ENCODE data around the gene TMEM184A.

The TMEM184A gene

GRCh38 chr7:1496531-1497292 is 59.3 kb downstream of the TMEM184A start:
- H2BK12ac ChIP-seq (ENCODE audit: low read length) = no peak overlapping the region
- no peak overlapping the region for H3K4ac ChIP-seq (ENCODE audit: low read depth, low read length)
- H3K14ac ChIP-seq (ENCODE audit: low read length) = no peak overlapping the region
- no peak overlapping the region for H3K9ac ChIP-seq (ENCODE audit: low read length)
- no peak overlapping the region for H3K23ac ChIP-seq (ENCODE audit: low read length)
- H3K79me2 ChIP-seq (ENCODE audit: control insufficient read depth, insufficient read depth, low read length, poor library complexity) = no peaks in the 10 kb centered on the region
- no peak for DNase-seq
- no peak overlapping the region for H2AFZ ChIP-seq (ENCODE audit: insufficient read depth, low read length, poor library complexity)
- no peak overlapping the region for H3K27ac ChIP-seq (ENCODE audit: low read depth, low read length)
- H3K18ac ChIP-seq (ENCODE audit: low read length) = no peak overlapping the region
- H4K91ac ChIP-seq (ENCODE audit: low read depth, low read length) = no peak overlapping the region
- no peak overlapping the region for H2AK5ac ChIP-seq (ENCODE audit: low read length)
- H3K4me2 ChIP-seq (ENCODE audit: low read length) = no peak overlapping the region
- no peaks in the 10 kb centered on the region for H3K9me3 ChIP-seq (ENCODE audit: insufficient read depth, low read depth, low read length)
- WGBS (ENCODE audit: extremely low coverage, insufficient coverage, insufficient read length) = no CpG with 5 or more reads among the region's 33 CpGs
- H4K12ac ChIP-seq (ENCODE audit: low read depth, low read length) = no peak overlapping the region
- H3K36me3 ChIP-seq (ENCODE audit: control insufficient read depth in 1 of 2, insufficient read depth in 2 of 2, low read length in 2 of 2) = peaks cover 86 to 91% of the 10 kb centered on the region in 2 experiments
- H3K4me3 ChIP-seq (ENCODE audit: low read depth, low read length) = no peak overlapping the region
- no peaks in the 10 kb centered on the region for H3K4me1 ChIP-seq (ENCODE audit: control insufficient read depth in 1 of 2, insufficient read depth in 2 of 2, low read length in 2 of 2)
- no peaks in the 10 kb centered on the region for H3K27me3 ChIP-seq (ENCODE audit: insufficient read depth, low read length)
- H4K8ac ChIP-seq (ENCODE audit: low read depth, low read length) = no peak overlapping the region
- H2BK120ac ChIP-seq (ENCODE audit: insufficient read depth, low read length, poor library complexity) = no peak overlapping the region
- H3K79me1 ChIP-seq (ENCODE audit: low read length) = no peaks in the 10 kb centered on the region
- no peak overlapping the region for H2BK5ac ChIP-seq (ENCODE audit: low read depth, low read length, poor library complexity)

GRCh38 chr7:1495564-1496242 is 60.3 kb downstream of the TMEM184A start:
- Histone ChIP-seq H3K4ac (ENCODE audit: low read depth, low read length) (no peak overlapping the region), H3K18ac (ENCODE audit: low read length) (no peak overlapping the region), H4K8ac (ENCODE audit: low read depth, low read length) (no peak overlapping the region), H3K14ac (ENCODE audit: low read length) (no peak overlapping the region), H3K4me3 (ENCODE audit: low read depth, low read length) (no peak overlapping the region), H2BK120ac (ENCODE audit: insufficient read depth, low read length, poor library complexity) (no peak overlapping the region), H4K91ac (ENCODE audit: low read depth, low read length) (no peak overlapping the region), H3K23ac (ENCODE audit: low read length) (no peak overlapping the region), H3K4me2 (ENCODE audit: low read length) (no peak overlapping the region), H3K27me3 (ENCODE audit: insufficient read depth, low read length) (no peaks in the 10 kb centered on the region), H2BK12ac (ENCODE audit: low read length) (no peak overlapping the region), H3K9ac (ENCODE audit: low read length) (no peak overlapping the region), H3K79me1 (ENCODE audit: low read length) (no peaks in the 10 kb centered on the region), H3K79me2 (ENCODE audit: control insufficient read depth, insufficient read depth, low read length, poor library complexity) (no peaks in the 10 kb centered on the region), H4K12ac (ENCODE audit: low read depth, low read length) (no peak overlapping the region), H3K4me1 (ENCODE audit: control insufficient read depth in 1 of 2, insufficient read depth in 2 of 2, low read length in 2 of 2) (no peaks in the 10 kb centered on the region), H2AK5ac (ENCODE audit: low read length) (no peak overlapping the region), H3K27ac (ENCODE audit: low read depth, low read length) (no peak overlapping the region), H3K9me3 (ENCODE audit: insufficient read depth, low read depth, low read length) (no peaks in the 10 kb centered on the region), H3K36me3 (ENCODE audit: control insufficient read depth in 1 of 2, insufficient read depth in 2 of 2, low read length in 2 of 2) (peaks cover 86 to 90% of the 10 kb centered on the region in 2 experiments), H2BK5ac (ENCODE audit: low read depth, low read length, poor library complexity) (no peak overlapping the region), H2AFZ (ENCODE audit: insufficient read depth, low read length, poor library complexity) (no peak overlapping the region)
- DNase-seq = no peak
- WGBS (ENCODE audit: extremely low coverage, insufficient coverage, insufficient read length) = no CpG with 5 or more reads among the region's 34 CpGs

DNA sequence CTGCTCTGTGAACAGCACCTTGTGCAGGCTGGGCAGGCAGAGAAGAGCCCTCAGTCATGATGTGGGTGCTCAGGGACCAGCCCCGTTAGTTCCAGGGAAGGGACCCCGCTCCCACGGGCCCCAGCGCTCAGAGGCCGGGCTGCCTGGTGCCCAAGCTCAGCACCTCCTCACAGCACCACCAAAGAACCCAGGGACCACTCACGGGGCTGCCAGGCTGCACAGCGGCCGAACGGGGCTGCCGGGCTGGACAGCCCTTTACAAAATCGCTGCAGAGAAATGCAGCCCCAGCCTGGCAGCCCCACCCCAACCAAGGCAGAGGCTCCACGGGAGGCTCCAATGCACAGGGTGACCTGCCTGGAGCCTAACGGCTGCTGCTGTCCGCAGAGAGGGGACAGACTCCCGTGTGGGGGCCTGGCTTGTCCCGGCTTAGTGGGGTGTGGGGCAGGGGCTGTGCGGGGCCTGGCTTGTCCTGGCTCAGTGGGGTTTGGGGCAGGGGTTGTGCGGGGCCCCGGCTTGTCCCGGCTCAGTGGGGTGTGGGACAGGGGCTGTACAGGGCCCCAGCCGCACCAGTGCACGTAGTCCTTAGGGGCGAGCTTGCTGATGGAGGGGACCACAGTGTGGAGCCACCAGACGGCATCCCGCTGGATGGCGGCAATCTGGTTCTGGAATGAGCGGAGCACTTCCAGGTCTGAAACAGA is 61.0 kb downstream of the TMEM184A start:
- Histone ChIP-seq H2BK5ac (ENCODE audit: low read depth, low read length, poor library complexity) (no peak overlapping the region), H4K12ac (ENCODE audit: low read depth, low read length) (no peak overlapping the region), H3K4me3 (ENCODE audit: low read depth, low read length) (no peak overlapping the region), H3K36me3 (ENCODE audit: control insufficient read depth in 1 of 2, insufficient read depth in 2 of 2, low read length in 2 of 2) (peaks cover 86 to 89% of the 10 kb centered on the region in 2 experiments), H3K27me3 (ENCODE audit: insufficient read depth, low read length) (no peaks in the 10 kb centered on the region), H3K79me2 (ENCODE audit: control insufficient read depth, insufficient read depth, low read length, poor library complexity) (no peaks in the 10 kb centered on the region), H3K14ac (ENCODE audit: low read length) (no peak overlapping the region), H2AK5ac (ENCODE audit: low read length) (no peak overlapping the region), H4K91ac (ENCODE audit: low read depth, low read length) (no peak overlapping the region), H2BK12ac (ENCODE audit: low read length) (no peak overlapping the region), H3K27ac (ENCODE audit: low read depth, low read length) (no peak overlapping the region), H3K23ac (ENCODE audit: low read length) (no peak overlapping the region), H3K4me2 (ENCODE audit: low read length) (no peak overlapping the region), H3K18ac (ENCODE audit: low read length) (no peak overlapping the region), H2BK120ac (ENCODE audit: insufficient read depth, low read length, poor library complexity) (no peak overlapping the region), H3K9me3 (ENCODE audit: insufficient read depth, low read depth, low read length) (no peaks in the 10 kb centered on the region), H4K8ac (ENCODE audit: low read depth, low read length) (no peak overlapping the region), H2AFZ (ENCODE audit: insufficient read depth, low read length, poor library complexity) (no peak overlapping the region), H3K4me1 (ENCODE audit: control insufficient read depth in 1 of 2, insufficient read depth in 2 of 2, low read length in 2 of 2) (no peaks in the 10 kb centered on the region), H3K4ac (ENCODE audit: low read depth, low read length) (no peak overlapping the region), H3K9ac (ENCODE audit: low read length) (no peak overlapping the region), H3K79me1 (ENCODE audit: low read length) (no peaks in the 10 kb centered on the region)
- no peak for DNase-seq
- WGBS (ENCODE audit: extremely low coverage, insufficient coverage, insufficient read length) = no CpG with 5 or more reads among the region's 27 CpGs

- no peak overlapping the region for H3K23ac ChIP-seq (ENCODE audit: low read length)
- H2AFZ ChIP-seq (ENCODE audit: insufficient read depth, low read length, poor library complexity) = no peak overlapping the region
- H3K18ac ChIP-seq (ENCODE audit: low read length) = no peak overlapping the region
- no peak overlapping the region for H2BK12ac ChIP-seq (ENCODE audit: low read length)
- no peak overlapping the region for H4K12ac ChIP-seq (ENCODE audit: low read depth, low read length)
- WGBS (ENCODE audit: extremely low coverage, insufficient coverage, insufficient read length) = no CpG with 5 or more reads among the region's 25 CpGs
- H4K91ac ChIP-seq (ENCODE audit: low read depth, low read length) = no peak overlapping the region
- H3K79me1 ChIP-seq (ENCODE audit: low read length) = no peaks in the 10 kb centered on the region
- no peak overlapping the region for H2BK120ac ChIP-seq (ENCODE audit: insufficient read depth, low read length, poor library complexity)
- H3K4me1 ChIP-seq (ENCODE audit: control insufficient read depth in 1 of 2, insufficient read depth in 2 of 2, low read length in 2 of 2) = no peaks in the 10 kb centered on the region
- H3K9ac ChIP-seq (ENCODE audit: low read length) = no peak overlapping the region
- no peak overlapping the region for H3K4me3 ChIP-seq (ENCODE audit: low read depth, low read length)
- peaks cover 85 to 89% of the 10 kb centered on the region in 2 experiments for H3K36me3 ChIP-seq (ENCODE audit: control insufficient read depth in 1 of 2, insufficient read depth in 2 of 2, low read length in 2 of 2)
- no peaks in the 10 kb centered on the region for H3K79me2 ChIP-seq (ENCODE audit: control insufficient read depth, insufficient read depth, low read length, poor library complexity)
- no peaks in the 10 kb centered on the region for H3K27me3 ChIP-seq (ENCODE audit: insufficient read depth, low read length)
- no peak overlapping the region for H3K4ac ChIP-seq (ENCODE audit: low read depth, low read length)
- no peak for DNase-seq
- H3K14ac ChIP-seq (ENCODE audit: low read length) = no peak overlapping the region
- H3K9me3 ChIP-seq (ENCODE audit: insufficient read depth, low read depth, low read length) = peaks cover 2% of the 10 kb centered on the region
- no peak overlapping the region for H3K4me2 ChIP-seq (ENCODE audit: low read length)
- H3K27ac ChIP-seq (ENCODE audit: low read depth, low read length) = no peak overlapping the region
- H2AK5ac ChIP-seq (ENCODE audit: low read length) = no peak overlapping the region
- no peak overlapping the region for H4K8ac ChIP-seq (ENCODE audit: low read depth, low read length)
- H2BK5ac ChIP-seq (ENCODE audit: low read depth, low read length, poor library complexity) = no peak overlapping the region
Observed at GRCh38 chr7:1494447-1494846, 61.6 kb downstream of the TMEM184A start.
